Activated naive CD4-positive, alpha-beta T cell treated with anti-CD3 and anti-CD28 coated beads, Interleukin-2, amount 10 ng/mL, durations not matched to agents 7 days and 5 days (primary cell): ENCODE data around the gene SPRED1.
A peak's percentile ranks its signal among the peaks of the same experiment; 100 is the strongest.
"Not testable (repeated sequence)": the region's sequence is repeated elsewhere in the genome, so short reads cannot be mapped to it uniquely, and the experiment has no call there.

Experiments
- CTCF ChIA-PET: fragments of 350-600 bp; sonication (Branson Sonifier 250); formaldehyde crosslinking; loops from one replicate; lab custom pipeline; 2021; ENCODE audit warnings: antibody characterized with exemption; lab: Charles Lee
- DNase-seq: peaks from one replicate; pipeline ENCODE4 v3.0.0-alpha.2; 2020
- H3K27ac Mint-ChIP-seq: one replicate; pipeline ENCODE4 v1.8.0; 2021; ENCODE audit warnings: mild to moderate bottlenecking, moderate library complexity, mixed read lengths
- H3K27me3 Mint-ChIP-seq: one replicate; pipeline ENCODE4 v1.8.0; 2021; ENCODE audit warnings: mild to moderate bottlenecking, mixed read lengths
- H3K36me3 Mint-ChIP-seq: one replicate; pipeline ENCODE4 v1.8.0; 2021; ENCODE audit warnings: mixed read lengths
- H3K4me1 Mint-ChIP-seq: one replicate; pipeline ENCODE4 v1.8.0; 2021; ENCODE audit warnings: mixed read lengths
- H3K4me3 Mint-ChIP-seq: one replicate; pipeline ENCODE4 v1.8.0; 2021; ENCODE audit warnings: mild to moderate bottlenecking, moderate library complexity, mixed read lengths
- H3K9me3 Mint-ChIP-seq: one replicate; pipeline ENCODE4 v1.8.0; 2021; ENCODE audit warnings: mixed read lengths

Gene SPRED1

DNA sequence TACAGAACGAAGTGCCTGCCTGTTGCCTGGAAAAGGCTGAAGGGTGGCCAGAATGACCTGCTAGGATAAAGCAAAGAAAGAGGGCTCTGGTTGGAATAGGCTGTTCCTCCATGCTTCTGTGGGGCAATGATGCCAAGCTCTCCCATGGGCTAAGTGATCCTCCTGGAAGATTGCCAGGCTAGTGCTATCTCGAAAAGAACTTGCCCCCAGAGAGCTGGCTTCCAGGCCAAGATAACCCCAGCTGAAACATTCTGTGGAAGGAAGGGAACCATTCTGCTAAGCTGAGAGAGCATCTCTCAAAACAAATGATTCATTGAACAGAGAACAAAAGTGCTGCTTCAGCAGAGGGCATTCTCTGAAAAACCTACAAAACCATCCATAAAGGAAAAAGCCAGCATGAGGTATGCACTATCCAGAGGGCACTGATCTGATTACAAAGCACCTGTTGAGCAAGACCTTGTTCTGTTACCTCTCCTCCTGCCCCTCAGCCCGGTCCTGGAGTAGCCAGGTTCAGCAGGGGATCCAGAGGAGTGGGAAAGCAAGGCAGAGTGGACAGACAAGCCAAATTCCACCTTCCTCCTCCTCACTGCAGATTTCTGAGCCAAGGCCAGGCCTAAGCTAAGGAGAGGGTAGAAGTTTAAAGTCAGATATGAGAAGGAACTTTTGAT lies 31.9 kb upstream of the SPRED1 start:
- Mint-ChIP-seq H3K36me3 (no peaks in the 10 kb centered on the region), H3K9me3 (no peaks in the 10 kb centered on the region), H3K4me3 (no peak overlapping the region), H3K4me1 (no peaks in the 10 kb centered on the region), H3K27ac (no peak overlapping the region), H3K27me3 (peaks cover 17% of the 10 kb centered on the region)
- CTCF ChIA-PET = interaction anchor here (0.7 kb wide), 1 partner anchor 19 kb away, joined by 4 read pairs; no protein-coding TSS in a partner anchor
- no peak for DNase-seq

DNA sequence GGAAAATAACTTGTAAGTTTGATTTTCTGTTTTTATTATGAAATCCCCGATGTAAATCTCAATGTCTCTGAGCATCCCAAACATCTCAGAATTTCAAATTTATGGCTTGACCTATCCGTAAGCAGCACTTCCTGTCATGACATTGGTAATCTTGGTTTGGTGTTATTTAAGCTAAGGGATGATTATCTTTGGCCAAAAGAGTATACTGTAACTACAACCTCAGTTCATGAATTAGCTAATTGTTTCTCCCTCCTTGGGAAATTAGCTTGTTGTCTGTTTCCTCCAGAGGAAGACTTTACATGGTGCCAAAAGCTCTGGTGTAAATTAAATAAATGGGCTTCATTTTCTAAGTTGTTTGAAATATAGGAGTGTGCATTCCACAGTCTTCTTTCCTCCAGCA lies 28.1 kb upstream of the SPRED1 start:
- Mint-ChIP-seq H3K27me3 (peaks cover 7% of the 10 kb centered on the region), H3K36me3 (no peaks in the 10 kb centered on the region), H3K4me1 (no peaks in the 10 kb centered on the region), H3K9me3 (no peaks in the 10 kb centered on the region), H3K27ac (no peak overlapping the region), H3K4me3 (no peak overlapping the region)
- no peak for DNase-seq
- CTCF ChIA-PET = no interaction called here

DNA sequence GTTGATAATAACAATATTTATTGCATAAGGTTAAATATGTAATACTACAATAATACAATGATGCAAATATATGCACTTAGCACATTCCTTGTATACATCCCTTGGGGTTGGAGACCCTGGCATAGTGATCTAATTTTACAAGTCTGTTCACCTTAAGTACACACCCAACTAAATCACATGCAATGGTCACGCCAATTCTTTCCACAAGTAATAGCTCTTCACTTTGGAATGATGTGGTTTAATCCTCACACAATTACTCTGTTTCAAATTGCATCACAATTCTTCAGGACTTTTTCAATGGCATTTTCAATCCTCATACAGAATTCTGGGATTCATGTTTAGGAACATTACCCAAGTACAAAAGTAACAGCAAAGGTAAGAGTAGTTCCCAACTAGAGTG lies 27.3 kb upstream of the SPRED1 start:
- Mint-ChIP-seq H3K36me3 (no peaks in the 10 kb centered on the region), H3K4me1 (no peaks in the 10 kb centered on the region), H3K27ac (no peak overlapping the region), H3K9me3 (no peaks in the 10 kb centered on the region), H3K27me3 (peaks cover 3% of the 10 kb centered on the region), H3K4me3 (no peak overlapping the region)
- no peak for DNase-seq
- CTCF ChIA-PET = no interaction called here

DNA sequence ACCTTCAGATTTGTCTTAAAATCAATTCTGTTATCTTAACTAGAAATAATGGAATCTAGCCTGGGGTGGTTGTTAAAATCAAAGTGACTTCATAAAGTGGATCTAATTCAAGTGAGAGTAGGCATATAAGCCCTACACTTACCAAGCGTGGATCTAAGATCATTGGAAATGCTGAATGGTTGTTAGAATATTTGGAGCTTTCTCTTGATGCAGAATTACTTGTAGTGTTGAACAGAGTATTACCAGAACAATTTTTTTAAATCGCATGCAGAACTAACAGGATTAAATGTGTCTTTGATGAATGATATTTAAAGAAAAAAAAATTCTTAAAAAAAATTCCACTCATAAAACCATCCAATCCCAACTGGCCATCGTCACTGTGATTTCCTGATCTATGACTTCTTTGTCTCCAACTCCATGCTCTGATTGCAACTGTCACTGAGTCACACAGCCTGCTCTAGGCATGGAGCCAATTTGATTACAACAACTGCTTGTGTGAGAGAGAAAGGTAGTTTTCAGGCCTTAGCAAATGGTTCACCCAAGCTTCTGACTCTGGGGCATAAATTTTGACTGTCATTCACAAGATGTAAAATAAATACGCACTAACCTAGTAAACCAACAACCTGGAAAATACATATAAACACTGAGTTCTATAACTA lies 25.9 kb upstream of the SPRED1 start:
- no peaks in the 10 kb centered on the region for H3K27me3 Mint-ChIP-seq
- no peaks in the 10 kb centered on the region for H3K36me3 Mint-ChIP-seq
- DNase-seq = no peak
- CTCF ChIA-PET = no interaction called here
- no peak overlapping the region for H3K27ac Mint-ChIP-seq
- H3K9me3 Mint-ChIP-seq = no peaks in the 10 kb centered on the region
- no peak overlapping the region for H3K4me3 Mint-ChIP-seq
- H3K4me1 Mint-ChIP-seq = no peaks in the 10 kb centered on the region

DNA sequence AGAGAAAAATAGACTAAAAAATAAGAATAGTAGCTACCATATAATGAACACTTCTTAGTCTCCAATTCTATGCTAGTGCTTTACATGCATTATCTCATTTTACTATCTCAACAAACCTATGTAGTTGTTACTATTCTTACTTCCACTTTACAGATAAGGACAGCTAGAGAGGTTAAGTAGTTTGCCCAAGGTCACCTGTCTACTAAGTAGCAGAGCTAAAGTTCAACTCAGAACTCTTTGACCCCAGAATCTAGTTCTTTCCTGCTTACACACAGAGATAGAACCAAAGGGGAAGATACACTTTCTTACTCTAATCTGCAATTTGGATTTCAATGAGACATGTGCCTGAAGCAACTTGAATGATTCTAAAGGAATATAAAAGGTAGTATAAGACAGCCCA lies 24.7 kb upstream of the SPRED1 start:
- H3K4me1 Mint-ChIP-seq = no peaks in the 10 kb centered on the region
- no peaks in the 10 kb centered on the region for H3K36me3 Mint-ChIP-seq
- no peaks in the 10 kb centered on the region for H3K27me3 Mint-ChIP-seq
- no peak overlapping the region for H3K27ac Mint-ChIP-seq
- H3K4me3 Mint-ChIP-seq = no peak overlapping the region
- H3K9me3 Mint-ChIP-seq = no peaks in the 10 kb centered on the region
- CTCF ChIA-PET = no interaction called here
- no peak for DNase-seq

DNA sequence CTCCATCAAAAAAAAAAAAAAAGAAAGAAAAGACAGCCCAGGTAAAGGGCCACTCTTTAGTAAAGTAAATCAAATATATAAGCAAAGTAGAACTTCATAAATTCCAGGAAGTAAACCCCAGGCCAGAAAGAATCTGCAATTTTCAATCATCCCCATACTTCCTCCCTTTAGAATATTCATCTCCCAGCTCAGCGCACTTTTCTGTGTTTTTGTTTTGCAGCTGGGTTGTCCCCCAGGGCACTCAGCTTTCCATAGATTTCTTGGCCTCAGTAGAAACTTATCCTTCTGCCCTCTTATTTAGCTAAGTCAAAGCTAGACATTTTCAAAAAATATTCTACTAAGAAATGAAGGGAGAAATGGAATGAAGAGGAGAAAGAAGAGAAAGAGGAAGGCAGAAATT lies 24.0 kb upstream of the SPRED1 start:
- no peaks in the 10 kb centered on the region for H3K36me3 Mint-ChIP-seq
- no peak overlapping the region for H3K27ac Mint-ChIP-seq
- no peaks in the 10 kb centered on the region for H3K4me1 Mint-ChIP-seq
- no peak for DNase-seq
- H3K4me3 Mint-ChIP-seq = no peak overlapping the region
- H3K27me3 Mint-ChIP-seq = no peaks in the 10 kb centered on the region
- no peaks in the 10 kb centered on the region for H3K9me3 Mint-ChIP-seq
- CTCF ChIA-PET = no interaction called here

DNA sequence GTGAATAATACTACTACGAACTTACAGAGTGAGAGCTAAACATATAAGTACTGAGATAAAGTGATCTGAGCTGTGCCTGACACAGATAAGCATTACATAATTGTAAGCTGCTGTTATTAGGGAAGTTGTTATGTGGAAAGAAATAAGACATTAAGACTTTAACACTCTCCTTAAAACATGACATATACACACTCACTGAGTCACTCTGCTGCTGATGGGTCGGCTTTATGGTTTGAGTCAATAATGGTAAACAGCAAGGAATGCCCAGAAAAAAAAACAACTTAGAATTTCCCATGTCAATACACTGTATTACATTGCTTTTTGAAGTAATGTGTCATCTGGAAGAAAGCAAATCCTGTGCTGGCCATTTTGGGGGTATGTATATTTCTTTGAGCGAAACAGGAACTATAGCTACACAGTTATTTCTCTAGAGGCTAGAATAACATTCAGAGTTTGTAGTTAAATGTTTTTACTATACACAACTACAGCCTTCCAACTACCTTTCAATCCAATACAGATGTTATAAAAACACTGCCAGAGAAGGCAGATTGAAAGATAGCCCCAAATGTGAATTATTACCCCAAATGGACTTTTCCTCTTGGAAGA lies 22.8 kb upstream of the SPRED1 start:
- Mint-ChIP-seq H3K36me3 (no peaks in the 10 kb centered on the region), H3K4me3 (no peak overlapping the region), H3K9me3 (no peaks in the 10 kb centered on the region), H3K4me1 (no peaks in the 10 kb centered on the region), H3K27ac (no peak overlapping the region), H3K27me3 (no peaks in the 10 kb centered on the region)
- DNase-seq = no peak
- CTCF ChIA-PET = no interaction called here

DNA sequence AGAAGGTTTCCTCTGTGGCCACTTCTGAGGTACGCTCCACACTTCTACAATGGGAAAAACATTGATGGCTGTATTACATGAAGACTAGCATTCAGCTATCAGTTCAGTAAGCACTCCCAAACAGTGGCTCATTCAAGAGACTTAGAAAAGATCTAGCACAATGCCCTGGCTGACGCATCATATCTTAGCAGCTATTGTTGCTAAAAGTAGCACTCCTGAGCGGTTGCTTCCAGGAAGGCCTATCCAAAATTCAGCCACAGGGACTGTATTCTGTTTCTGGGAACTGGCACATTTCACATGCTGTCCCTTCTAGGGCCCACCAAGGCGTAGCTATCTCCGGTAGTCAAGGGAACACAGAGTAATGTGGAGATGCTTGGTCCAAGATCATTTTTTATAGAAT lies 21.2 kb upstream of the SPRED1 start:
- Mint-ChIP-seq H3K27ac (no peak overlapping the region), H3K9me3 (no peaks in the 10 kb centered on the region), H3K4me3 (no peak overlapping the region), H3K4me1 (no peaks in the 10 kb centered on the region), H3K27me3 (no peaks in the 10 kb centered on the region), H3K36me3 (no peaks in the 10 kb centered on the region)
- CTCF ChIA-PET = no interaction called here
- no peak for DNase-seq

DNA sequence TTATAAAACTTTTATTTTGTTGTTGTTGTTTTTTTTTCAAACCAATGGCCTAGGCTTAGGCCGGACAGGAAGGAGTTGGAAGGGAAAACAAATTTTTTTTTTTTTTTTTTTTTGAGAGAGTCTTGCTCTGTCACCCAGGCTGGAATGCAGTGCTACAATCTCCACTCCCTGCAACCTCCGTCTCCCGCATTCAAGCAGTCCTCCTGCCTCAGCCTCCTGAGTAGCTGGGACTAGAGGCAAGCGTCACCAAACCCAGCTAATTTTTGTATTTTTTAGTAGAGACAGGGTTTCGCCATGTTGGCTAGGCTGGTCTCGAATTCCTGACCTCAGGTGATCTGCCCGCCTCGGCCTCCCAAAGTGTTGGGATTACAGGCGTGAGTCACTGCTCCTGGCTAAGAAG lies 15.6 kb upstream of the SPRED1 start:
- not testable (repeated sequence) for H3K36me3 Mint-ChIP-seq, H3K27ac Mint-ChIP-seq, H3K27me3 Mint-ChIP-seq, H3K4me3 Mint-ChIP-seq, H3K4me1 Mint-ChIP-seq, H3K9me3 Mint-ChIP-seq, DNase-seq
- CTCF ChIA-PET = interaction anchor here (0.7 kb wide), 1 partner anchor 226 kb away, joined by 4 read pairs; no protein-coding TSS in a partner anchor

DNA sequence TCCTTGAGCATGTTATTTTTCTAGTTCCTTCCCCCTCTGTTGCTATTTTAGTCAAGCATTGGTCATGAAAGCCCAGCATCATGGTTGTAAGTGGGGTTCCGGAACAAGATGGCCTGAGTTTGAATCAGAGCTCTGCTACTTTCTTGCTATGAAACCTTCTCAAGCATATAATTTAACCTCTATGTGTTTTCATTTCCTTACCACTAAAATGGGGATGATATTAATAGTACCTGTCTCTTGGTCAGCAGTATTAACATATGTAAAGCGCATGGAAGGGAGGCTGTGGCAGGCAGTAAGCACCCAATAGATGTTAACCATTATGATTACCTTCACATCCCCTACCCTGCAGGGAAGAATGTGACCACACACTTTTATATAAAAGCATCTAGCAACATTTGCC lies 14.3 kb upstream of the SPRED1 start:
- H3K27ac Mint-ChIP-seq = no peak overlapping the region
- H3K4me3 Mint-ChIP-seq = no peak overlapping the region
- CTCF ChIA-PET = no interaction called here
- no peaks in the 10 kb centered on the region for H3K9me3 Mint-ChIP-seq
- no peak for DNase-seq
- H3K27me3 Mint-ChIP-seq = no peaks in the 10 kb centered on the region
- no peaks in the 10 kb centered on the region for H3K4me1 Mint-ChIP-seq
- no peaks in the 10 kb centered on the region for H3K36me3 Mint-ChIP-seq

DNA sequence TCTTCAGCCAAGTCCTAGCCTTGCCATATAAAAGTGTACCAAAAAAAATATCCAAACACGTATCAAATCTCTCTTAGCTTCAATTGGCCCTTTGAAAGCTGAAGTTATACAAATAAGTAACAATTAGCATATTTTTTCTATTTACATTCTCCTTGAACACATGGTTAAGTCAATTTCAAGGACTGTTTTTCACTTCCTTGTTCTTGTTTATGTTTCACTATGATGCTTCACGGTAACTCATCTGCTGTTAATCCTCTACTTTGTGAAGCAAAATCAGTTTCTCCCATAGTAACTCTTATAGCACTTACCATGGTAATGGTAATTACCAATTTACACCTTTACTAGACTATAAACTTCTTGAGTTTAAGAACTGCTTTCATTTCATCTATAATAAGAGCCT lies 10.6 kb upstream of the SPRED1 start:
- no peak overlapping the region for H3K4me3 Mint-ChIP-seq
- H3K27ac Mint-ChIP-seq = no peak overlapping the region
- CTCF ChIA-PET = no interaction called here
- H3K9me3 Mint-ChIP-seq = no peaks in the 10 kb centered on the region
- no peaks in the 10 kb centered on the region for H3K4me1 Mint-ChIP-seq
- no peaks in the 10 kb centered on the region for H3K36me3 Mint-ChIP-seq
- no peak for DNase-seq
- peaks cover 5% of the 10 kb centered on the region for H3K27me3 Mint-ChIP-seq

DNA sequence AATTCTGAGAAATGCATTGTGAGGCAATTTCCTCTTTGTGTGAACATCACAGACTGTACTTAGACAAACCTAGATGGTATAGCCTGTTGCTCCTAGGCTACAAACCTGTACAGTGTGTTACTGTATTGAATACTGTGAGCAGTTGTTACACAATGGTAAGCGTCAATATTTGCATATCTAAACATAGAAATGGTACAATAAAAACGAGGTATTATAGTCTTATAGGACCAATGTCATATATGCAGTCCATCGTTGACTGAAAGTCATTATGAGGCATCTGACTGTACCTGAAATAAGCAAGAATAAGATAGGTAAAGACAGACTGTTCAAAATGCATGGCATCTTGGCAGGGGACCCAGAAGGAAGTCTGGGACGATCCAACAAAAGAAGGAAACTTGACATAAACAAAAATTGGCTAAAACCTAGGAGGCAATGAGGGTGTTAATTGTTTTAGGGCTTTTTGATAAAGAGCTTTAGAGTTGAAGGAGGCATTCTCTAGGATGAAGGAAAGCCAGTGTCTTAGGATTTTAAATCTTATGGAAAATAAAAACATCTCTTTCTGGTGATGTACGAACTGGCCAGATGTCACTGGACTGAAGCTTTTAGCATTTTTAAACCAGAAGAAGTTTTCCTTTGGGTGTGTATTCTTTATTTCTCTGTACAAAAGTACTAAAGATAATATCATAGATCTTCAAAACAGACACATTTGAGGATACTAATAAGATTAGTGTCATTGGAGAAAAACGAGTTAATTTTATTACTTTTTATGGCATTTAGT lies 9.2 kb upstream of the SPRED1 start:
- Mint-ChIP-seq H3K27me3 (peaks cover 8% of the 10 kb centered on the region), H3K27ac (no peak overlapping the region), H3K9me3 (no peaks in the 10 kb centered on the region), H3K4me1 (no peaks in the 10 kb centered on the region), H3K4me3 (no peak overlapping the region), H3K36me3 (no peaks in the 10 kb centered on the region)
- CTCF ChIA-PET = no interaction called here
- no peak for DNase-seq

DNA sequence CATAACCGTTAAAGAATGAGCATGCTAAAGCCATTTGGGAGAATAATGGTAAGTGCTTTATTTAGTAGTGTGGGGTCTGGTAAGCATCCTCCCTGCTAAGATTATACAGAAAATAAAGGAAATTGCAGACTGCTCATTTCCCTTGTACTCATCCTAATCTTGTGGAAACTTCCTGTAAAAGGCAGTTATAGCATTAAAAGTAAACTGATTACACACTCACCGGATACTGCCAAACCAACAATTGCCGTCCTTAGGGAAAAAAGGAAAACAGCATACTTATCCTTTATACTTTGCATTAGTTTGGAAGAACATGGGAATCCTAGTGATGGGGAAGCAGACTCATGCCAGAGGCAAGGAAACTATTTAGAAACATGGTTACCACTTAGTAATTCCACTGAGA lies 5.3 kb upstream of the SPRED1 start:
- peaks cover 40% of the 10 kb centered on the region for H3K27me3 Mint-ChIP-seq
- CTCF ChIA-PET = no interaction called here
- no peak for DNase-seq
- H3K4me1 Mint-ChIP-seq = peaks cover 10% of the 10 kb centered on the region
- H3K27ac Mint-ChIP-seq = no peak overlapping the region
- no peaks in the 10 kb centered on the region for H3K36me3 Mint-ChIP-seq
- no peaks in the 10 kb centered on the region for H3K9me3 Mint-ChIP-seq
- H3K4me3 Mint-ChIP-seq = no peak overlapping the region

DNA sequence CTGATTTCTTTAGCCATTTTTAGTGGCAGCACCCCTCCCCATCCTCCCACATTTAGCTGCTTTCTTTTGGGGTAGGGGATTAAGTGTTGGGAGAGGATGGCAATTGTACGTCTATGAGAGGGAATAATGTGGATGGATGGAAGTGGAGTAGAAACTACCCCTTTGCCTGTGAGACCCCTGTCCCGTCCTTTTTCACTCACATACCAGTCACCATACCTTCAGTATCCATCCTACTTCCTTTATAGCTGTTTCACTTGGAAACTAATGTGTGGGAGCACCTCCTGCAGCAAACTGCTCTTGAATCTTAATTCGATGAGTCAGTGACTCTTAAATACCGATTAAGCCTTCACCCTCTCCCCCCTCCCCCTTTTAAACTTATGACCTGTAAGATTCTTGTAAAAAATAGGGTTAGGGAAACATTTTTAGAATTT lies 730 bp downstream of the SPRED1 start:
- CTCF ChIA-PET = no interaction called here
- Mint-ChIP-seq H3K27ac (no peak overlapping the region), H3K36me3 (no peaks in the 10 kb centered on the region), H3K4me3 (peak overlapping the region; percentile 71), H3K27me3 (peaks cover 63% of the 10 kb centered on the region), H3K9me3 (no peaks in the 10 kb centered on the region), H3K4me1 (peaks cover 28% of the 10 kb centered on the region)
- DNase-seq = no peak
